Smooth muscle cell (in vitro differentiated cells): ENCODE results near the gene SF3A2. TPM values are rescaled to one million over a fixed set of nuclear protein-coding genes. Genes with fewer than 3 reads are reported as not detected.

ENCODE experiments used
- DNase-seq: peaks from one replicate; lab custom pipeline; 2025; ENCODE audit not compliant: unreplicated experiment; lab: John Stamatoyannopoulos, UW
- H2AFZ ChIP-seq: fragments of 200-600 bp; sonication (generic); 2 replicates; pipeline ENCODE4 v1.6.0; 2016; ENCODE audit warnings: antibody characterized with exemption, low read depth, mild to moderate bottlenecking
- H3F3A ChIP-seq: fragments of 200-600 bp; sonication (generic); 2 replicates; pipeline ENCODE4 v1.6.0; 2017; ENCODE audit warnings: antibody characterized with exemption, low read depth
- H3K27ac ChIP-seq: fragments of 200-600 bp; sonication (generic); 2 replicates; pipeline ENCODE4 v1.5.1; 2016; ENCODE audit warnings: low read depth, mild to moderate bottlenecking
- H3K27me3 ChIP-seq: fragments of 200-600 bp; sonication (generic); 2 replicates; pipeline ENCODE4 v1.6.1; 2016; ENCODE audit warnings: low read depth, mild to moderate bottlenecking
- H3K36me3 ChIP-seq: fragments of 200-600 bp; sonication (generic); 2 replicates; pipeline ENCODE4 v1.5.1; 2016; ENCODE audit warnings: low read depth
- H3K4me1 ChIP-seq: fragments of 200-600 bp; sonication (generic); 2 replicates; pipeline ENCODE4 v1.5.1; 2016; ENCODE audit warnings: low read depth
- H3K4me2 ChIP-seq: fragments of 200-600 bp; sonication (generic); 2 replicates; pipeline ENCODE4 v1.6.0; 2016; ENCODE audit warnings: mild to moderate bottlenecking
- H3K4me3 ChIP-seq: fragments of 200-600 bp; sonication (generic); 2 replicates; pipeline ENCODE4 v1.5.1; 2016; ENCODE audit warnings: mild to moderate bottlenecking
- H3K79me2 ChIP-seq: fragments of 200-600 bp; sonication (generic); 2 replicates; pipeline ENCODE4 v1.6.0; 2016; ENCODE audit warnings: low read depth, mild to moderate bottlenecking
- H3K9ac ChIP-seq: fragments of 200-600 bp; sonication (generic); 2 replicates; pipeline ENCODE4 v1.6.0; 2016; ENCODE audit warnings: low read depth
- H3K9me3 ChIP-seq: fragments of 200-600 bp; sonication (generic); replicated peaks from 2 replicates; pipeline ENCODE4 v1.5.1; 2016; ENCODE audit warnings: low read depth
- H4K20me1 ChIP-seq: fragments of 200-600 bp; sonication (generic); 2 replicates; pipeline ENCODE4 v1.6.0; 2016; ENCODE audit warnings: low read depth
- CTCF ChIP-seq: fragments of 200-600 bp; sonication (generic); IDR thresholded peaks from 2 replicates; pipeline ENCODE4 v1.5.1; 2017; ENCODE audit warnings: borderline replicate concordance, mild to moderate bottlenecking, antibody characterized with exemption; ENCODE audit not compliant: insufficient read depth, poor library complexity, severe bottlenecking
- WGBS: methylation state at CpG from one replicate; pipeline ENCODE4 v1.1.7; 2016; ENCODE audit warnings: low lambda C conversion rate; 5-methylcytosine and 5-hydroxymethylcytosine counted together
- polyA plus RNA-seq: library from polyadenylated mRNA; unstranded; fragments of >200 nt; fragmentation: Nextera tagmentation; extraction: Ambion mirVana; gene quantifications from 2 replicates; pipeline ENCODE4 v1.2.1, GENCODE V29; 2016
- total RNA-seq: library from RNA; depleted of rRNA; stranded (reverse); fragments of >200 nt; gene quantifications from 2 replicates; pipeline ENCODE4 v1.2.3, GENCODE V29; 2014

Gene SF3A2
- total and polyA plus RNA-seq, 2 experiments from 2014 or later: 28.5 to 63.0 TPM

- Histone ChIP-seq H2AFZ (no peak overlapping the region), H3K27ac (no peak overlapping the region), H3K9ac (no peak overlapping the region), H4K20me1 (peaks cover 52% of the 10 kb centered on the region), H3K36me3 (no peaks in the 10 kb centered on the region), H3K4me1 (peaks cover 7% of the 10 kb centered on the region), H3F3A (no peaks in the 10 kb centered on the region), H3K4me3 (no peak overlapping the region), H3K27me3 (peaks cover 22% of the 10 kb centered on the region), H3K9me3 (no peaks in the 10 kb centered on the region), H3K4me2 (no peak overlapping the region), H3K79me2 (no peaks in the 10 kb centered on the region)
- no peak for DNase-seq
- TF ChIP-seq CTCF: no peak
- whole genome bisulfite sequencing: 91% methylated on average over 41 of the region's 43 CpGs
Measured at GRCh38 chr19:2249880-2250765, 13.5 kb downstream of the SF3A2 start.

- Histone ChIP-seq H3K9ac (no peak overlapping the region), H3K4me1 (peaks cover 7% of the 10 kb centered on the region), H4K20me1 (peaks cover 46% of the 10 kb centered on the region), H2AFZ (no peak overlapping the region), H3K27ac (no peak overlapping the region), H3K4me3 (no peak overlapping the region), H3K9me3 (no peaks in the 10 kb centered on the region), H3K4me2 (no peak overlapping the region), H3F3A (no peaks in the 10 kb centered on the region), H3K36me3 (no peaks in the 10 kb centered on the region), H3K27me3 (peaks cover 22% of the 10 kb centered on the region), H3K79me2 (no peaks in the 10 kb centered on the region)
- no peak for DNase-seq
- WGBS: 97% methylated on average over 29 of the region's 40 CpGs
- TF ChIP-seq CTCF: no peak
Measured at GRCh38 chr19:2250766-2251105, 14.1 kb downstream of the SF3A2 start.

- no peaks in the 10 kb centered on the region for H3K79me2 ChIP-seq
- no peak overlapping the region for H2AFZ ChIP-seq
- peaks cover 7% of the 10 kb centered on the region for H3K4me1 ChIP-seq
- WGBS: 99% methylated on average over 99 of the region's 125 CpGs
- DNase-seq: no peak
- no peaks in the 10 kb centered on the region for H3K36me3 ChIP-seq
- H3K4me3 ChIP-seq: no peak overlapping the region
- no peak overlapping the region for H3K27ac ChIP-seq
- no peak for TF ChIP-seq CTCF
- H3K9ac ChIP-seq: no peak overlapping the region
- no peak overlapping the region for H3K4me2 ChIP-seq
- no peaks in the 10 kb centered on the region for H3F3A ChIP-seq
- peaks cover 40% of the 10 kb centered on the region for H4K20me1 ChIP-seq
- H3K9me3 ChIP-seq: no peaks in the 10 kb centered on the region
- peaks cover 22% of the 10 kb centered on the region for H3K27me3 ChIP-seq
Measured at GRCh38 chr19:2251106-2252054, 14.8 kb downstream of the SF3A2 start.
